ENCODE measurements around the gene PHF19. TPM values are rescaled to one million over a fixed set of nuclear protein-coding genes. Genes with fewer than 3 reads are reported as not detected.

Gene PHF19
- total RNA-seq, 2 donors from 2014 or later, result 19.9 to 37.6 TPM

DNA sequence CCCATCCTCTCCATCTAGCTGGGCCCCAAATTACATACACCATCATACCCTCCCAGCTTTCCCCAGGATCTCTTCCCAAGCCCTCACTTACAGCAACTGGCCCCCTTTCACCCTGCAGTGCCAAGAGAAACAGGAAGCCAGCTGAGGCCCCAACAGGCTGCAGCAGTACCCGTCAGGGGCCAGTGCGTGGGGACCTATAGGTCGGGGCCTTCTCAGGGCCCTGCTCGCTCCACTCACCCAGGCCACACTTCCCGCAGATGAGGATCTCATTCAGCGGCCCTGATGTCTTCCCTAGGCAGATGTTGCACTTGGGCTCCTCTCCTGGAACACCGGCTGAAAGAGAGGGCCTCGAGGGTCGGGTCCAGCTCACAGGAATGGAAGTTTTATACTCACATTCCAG, 6.8 kb downstream of the PHF19 start:
- no peak for DNase-seq (ENCODE audit: low spot score)
- intact Hi-C loops (cut with DNase I), result loop anchor here (10.0 kb wide), 1 partner anchor 115 kb away; no protein-coding TSS in a partner anchor
- H3K36me3 ChIP-seq, result no peaks in the 10 kb centered on the region
- no peaks in the 10 kb centered on the region for H3K4me1 ChIP-seq (replicated peaks)
- no peak overlapping the region for H3K4me3 ChIP-seq
- H3K9me3 ChIP-seq, result no peaks in the 10 kb centered on the region
- no peak overlapping the region for H3K27ac ChIP-seq
- 91% methylated on average over 9 of the region's 9 CpGs for WGBS
- no peaks in the 10 kb centered on the region for H3K27me3 ChIP-seq (replicated peaks; ENCODE audit: insufficient read depth)
- no peak for TF ChIP-seq POLR2AphosphoS5 (IDR thresholded peaks at IDR 0.05)
- TF ChIP-seq, protein P1, sequence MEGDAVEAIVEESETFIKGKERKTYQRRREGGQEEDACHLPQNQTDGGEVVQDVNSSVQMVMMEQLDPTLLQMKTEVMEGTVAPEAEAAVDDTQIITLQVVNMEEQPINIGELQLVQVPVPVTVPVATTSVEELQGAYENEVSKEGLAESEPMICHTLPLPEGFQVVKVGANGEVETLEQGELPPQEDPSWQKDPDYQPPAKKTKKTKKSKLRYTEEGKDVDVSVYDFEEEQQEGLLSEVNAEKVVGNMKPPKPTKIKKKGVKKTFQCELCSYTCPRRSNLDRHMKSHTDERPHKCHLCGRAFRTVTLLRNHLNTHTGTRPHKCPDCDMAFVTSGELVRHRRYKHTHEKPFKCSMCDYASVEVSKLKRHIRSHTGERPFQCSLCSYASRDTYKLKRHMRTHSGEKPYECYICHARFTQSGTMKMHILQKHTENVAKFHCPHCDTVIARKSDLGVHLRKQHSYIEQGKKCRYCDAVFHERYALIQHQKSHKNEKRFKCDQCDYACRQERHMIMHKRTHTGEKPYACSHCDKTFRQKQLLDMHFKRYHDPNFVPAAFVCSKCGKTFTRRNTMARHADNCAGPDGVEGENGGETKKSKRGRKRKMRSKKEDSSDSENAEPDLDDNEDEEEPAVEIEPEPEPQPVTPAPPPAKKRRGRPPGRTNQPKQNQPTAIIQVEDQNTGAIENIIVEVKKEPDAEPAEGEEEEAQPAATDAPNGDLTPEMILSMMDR (IDR thresholded peaks at IDR 0.05), result no peak
- TF ChIP-seq POLR2A (IDR thresholded peaks at IDR 0.05), result no peak

DNA sequence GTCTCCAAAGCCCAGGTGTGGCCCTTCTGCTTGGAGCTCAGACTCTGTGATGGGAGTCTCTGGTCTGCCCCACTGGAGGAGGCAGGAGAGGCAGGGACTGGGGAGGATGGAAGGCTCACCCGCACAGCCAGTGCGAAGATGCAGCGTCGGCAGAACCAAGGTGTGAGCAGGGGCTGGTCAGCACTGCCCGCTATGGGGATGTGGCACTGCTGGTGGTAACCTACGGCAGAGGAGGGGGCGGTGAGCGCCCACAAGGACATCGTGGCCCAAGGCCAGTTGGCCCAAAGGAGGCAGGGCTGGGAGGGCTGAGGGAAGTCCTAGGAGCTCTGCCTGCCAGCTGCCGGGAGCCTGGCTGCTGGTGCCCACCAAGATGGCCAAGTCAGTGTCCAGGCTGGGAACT, 7.3 kb downstream of the PHF19 start:
- no peaks in the 10 kb centered on the region for H3K4me1 ChIP-seq (replicated peaks)
- no peak for DNase-seq (ENCODE audit: low spot score)
- 84% methylated on average over 10 of the region's 10 CpGs for WGBS
- H3K27ac ChIP-seq, result peak overlapping the region; percentile 80 to 82
- no peaks in the 10 kb centered on the region for H3K36me3 ChIP-seq
- H3K9me3 ChIP-seq, result no peaks in the 10 kb centered on the region
- no peak overlapping the region for H3K4me3 ChIP-seq
- no peaks in the 10 kb centered on the region for H3K27me3 ChIP-seq (replicated peaks; ENCODE audit: insufficient read depth)
- TF ChIP-seq, protein P1 (IDR thresholded peaks at IDR 0.05), result no peak
- TF ChIP-seq POLR2AphosphoS5 (IDR thresholded peaks at IDR 0.05) (no peak), POLR2A (IDR thresholded peaks at IDR 0.05) (no peak)
- intact Hi-C loops (cut with DNase I), result loop anchor here (2.0 to 10.0 kb wide), 3 partner anchors 67 to 208 kb away; no protein-coding TSS in a partner anchor

DNA sequence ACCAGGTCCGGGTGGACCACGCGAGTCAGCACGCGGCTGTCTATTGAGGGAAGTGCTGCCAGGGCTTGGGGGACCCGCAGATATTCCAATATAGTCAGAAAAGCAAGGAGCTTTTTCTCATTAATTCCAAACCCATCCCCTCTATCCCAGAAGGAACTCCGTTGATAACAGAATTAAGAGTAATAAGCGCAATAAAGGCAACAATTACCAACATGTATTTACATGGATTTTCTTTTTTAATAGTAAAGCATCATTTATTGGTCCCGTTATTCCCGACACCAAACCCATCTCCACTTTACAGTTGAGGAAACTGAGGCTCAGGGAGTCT, 7.7 kb downstream of the PHF19 start:
- H3K27me3 ChIP-seq (replicated peaks; ENCODE audit: insufficient read depth), result no peaks in the 10 kb centered on the region
- H3K4me1 ChIP-seq (replicated peaks), result no peaks in the 10 kb centered on the region
- H3K9me3 ChIP-seq, result no peaks in the 10 kb centered on the region
- H3K4me3 ChIP-seq, result peak overlapping the region; percentile 36 to 46
- peak overlapping the region; percentile 80 to 82 for H3K27ac ChIP-seq
- no peaks in the 10 kb centered on the region for H3K36me3 ChIP-seq
- intact Hi-C loops (cut with DNase I), result loop anchor here (2.0 to 5.0 kb wide), 2 partner anchors 67 to 208 kb away; no protein-coding TSS in a partner anchor
- TF ChIP-seq, protein P1 (IDR thresholded peaks at IDR 0.05), result no peak
- TF ChIP-seq POLR2A (IDR thresholded peaks at IDR 0.05) (no peak), POLR2AphosphoS5 (IDR thresholded peaks at IDR 0.05) (no peak)
- no peak for DNase-seq (ENCODE audit: low spot score)
- 34% methylated on average over 10 of the region's 10 CpGs for WGBS

DNA sequence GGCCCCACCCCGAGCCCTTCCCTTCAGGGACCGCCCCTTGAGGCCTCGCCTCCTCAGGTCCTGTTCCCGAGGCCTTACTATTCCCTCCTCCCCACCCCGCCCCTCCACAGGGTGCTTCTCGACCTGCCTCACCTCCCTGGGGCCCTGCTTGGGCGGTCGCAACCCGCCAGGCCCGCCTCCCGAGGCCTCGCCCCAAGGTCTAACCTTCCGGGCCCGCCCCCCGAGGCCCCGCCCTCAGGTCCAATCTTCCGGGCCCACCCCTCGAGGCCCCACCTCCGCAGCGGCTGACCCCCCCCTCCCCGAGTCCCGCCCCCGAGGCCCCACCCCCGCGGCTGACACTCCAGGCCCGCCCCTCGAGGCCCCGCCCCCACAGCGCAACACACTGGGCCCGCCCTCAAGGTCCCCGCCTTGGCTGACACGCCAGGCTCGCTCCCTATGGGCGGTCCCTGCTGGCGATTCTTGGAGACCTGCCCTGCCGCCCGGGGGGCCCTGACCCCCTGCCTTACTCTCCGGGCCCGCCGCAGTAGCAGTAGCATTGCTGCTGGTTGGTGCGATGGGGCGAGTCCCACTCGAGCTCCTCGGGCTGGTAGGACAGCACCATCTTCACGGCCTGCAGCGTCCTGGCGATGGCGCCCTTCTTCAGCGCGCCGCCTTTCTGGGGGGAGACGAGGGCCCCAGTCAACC, 8.2 kb downstream of the PHF19 start:
- DNase-seq (ENCODE audit: low spot score), result peak; percentile 96
- Histone ChIP-seq H3K36me3 (no peaks in the 10 kb centered on the region), H3K27ac (peak overlapping the region; percentile 80 to 82), H3K9me3 (no peaks in the 10 kb centered on the region), H3K4me1 (replicated peaks) (no peaks in the 10 kb centered on the region), H3K27me3 (replicated peaks; ENCODE audit: insufficient read depth) (no peaks in the 10 kb centered on the region), H3K4me3 (peak overlapping the region; percentile 36 to 46)
- TF ChIP-seq POLR2AphosphoS5 (IDR thresholded peaks at IDR 0.05) (peak; percentile 61), POLR2A (IDR thresholded peaks at IDR 0.05) (peak; percentile 74)
- TF ChIP-seq, protein P1 (IDR thresholded peaks at IDR 0.05), result peak; percentile 19 to 70 (median 64)
- intact Hi-C loops (cut with DNase I), result loop anchor here (2.0 to 5.0 kb wide), 2 partner anchors 68 to 208 kb away; no protein-coding TSS in a partner anchor
- WGBS, result 6% methylated on average over 31 of the region's 52 CpGs

DNA sequence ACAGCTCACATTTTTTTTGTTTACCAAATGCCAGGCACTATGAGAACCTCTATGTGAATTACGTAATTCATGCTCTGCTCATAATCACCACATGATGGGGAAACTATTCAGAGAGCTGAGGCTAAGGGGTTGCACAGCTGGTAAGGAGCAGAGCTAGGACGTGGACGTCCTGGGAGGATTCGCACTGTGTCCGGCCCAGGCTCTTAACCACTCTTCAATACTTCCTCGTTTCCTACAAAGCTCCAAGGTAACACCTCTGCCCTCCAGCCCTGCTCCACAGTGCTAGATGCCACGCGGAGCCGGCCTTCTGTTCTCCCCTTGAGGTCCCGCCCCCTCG, 8.7 kb downstream of the PHF19 start:
- no peaks in the 10 kb centered on the region for H3K9me3 ChIP-seq
- WGBS, result 20% methylated on average over 11 of the region's 11 CpGs
- H3K27ac ChIP-seq, result peak overlapping the region; percentile 80 to 82
- H3K36me3 ChIP-seq, result peaks cover 0 to 3% of the 10 kb centered on the region in 2 donors
- intact Hi-C loops (cut with DNase I), result loop anchor here (2.0 to 5.0 kb wide), 2 partner anchors 68 to 209 kb away; no protein-coding TSS in a partner anchor
- peak overlapping the region; percentile 36 to 46 for H3K4me3 ChIP-seq
- DNase-seq (ENCODE audit: low spot score), result no peak
- no peaks in the 10 kb centered on the region for H3K4me1 ChIP-seq (replicated peaks)
- H3K27me3 ChIP-seq (replicated peaks; ENCODE audit: insufficient read depth), result no peaks in the 10 kb centered on the region
- TF ChIP-seq POLR2A (IDR thresholded peaks at IDR 0.05) (no peak), POLR2AphosphoS5 (IDR thresholded peaks at IDR 0.05) (peak; percentile 11)
